OCI-LY7 (cell line): Measurements from ENCODE around the gene PRH1. TPM values are rescaled to one million over a fixed set of nuclear protein-coding genes. Genes with fewer than 3 reads are reported as not detected.

ENCODE experiments used
- BruUV-seq: library from RNA; stranded (reverse); fragments of 400-500 nt; replicated peaks from 2 replicates; lab custom pipeline; 2021; lab: Mats Ljungman, UMichigan
- CTCF ChIA-PET: fragments of 300-600 bp; sonication (Branson Sonifier 250); formaldehyde crosslinking; loops from one replicate; lab custom pipeline; 2022; ENCODE audit warnings: antibody characterized with exemption; ENCODE audit not compliant: unreplicated experiment; lab: Charles Lee
- POLR2A ChIA-PET: fragments of 300-600 bp; sonication (Branson Sonifier 250); formaldehyde crosslinking; loops from one replicate; lab custom pipeline; 2022; ENCODE audit warnings: antibody characterized with exemption; lab: Charles Lee
- DNase-seq: peaks from one replicate; pipeline ENCODE4 v3.0.0-alpha.2; 2015; ENCODE audit warnings: low spot score
- H2AFZ ChIP-seq: fragments of 200-600 bp; sonication (generic), shearing (Covaris generic); 2 replicates; pipeline ENCODE4 v1.6.1; 2014; ENCODE audit warnings: mild to moderate bottlenecking, antibody characterized with exemption, low read length, moderate library complexity
- H3K27ac ChIP-seq: fragments of 200-600 bp; sonication (generic); 2 replicates; pipeline ENCODE4 v1.5.1; 2014; ENCODE audit warnings: mixed run types, low read depth, mild to moderate bottlenecking, moderate library complexity, low read length, inconsistent platforms; ENCODE audit not compliant: poor library complexity, severe bottlenecking
- H3K36me3 ChIP-seq: fragments of 200-600 bp; sonication (generic); 2 replicates; pipeline ENCODE4 v1.6.1; 2014; ENCODE audit warnings: mild to moderate bottlenecking, antibody characterized with exemption, low read length, moderate library complexity, mixed read lengths; ENCODE audit not compliant: insufficient read depth
- H3K4me1 ChIP-seq: fragments of 200-600 bp; sonication (generic); 2 replicates; pipeline ENCODE4 v1.5.1; 2014; ENCODE audit warnings: mild to moderate bottlenecking, low read length; ENCODE audit not compliant: insufficient read depth, poor library complexity, severe bottlenecking
- H3K4me2 ChIP-seq: fragments of 200-600 bp; sonication (generic); 2 replicates; pipeline ENCODE4 v1.6.1; 2014; ENCODE audit warnings: mild to moderate bottlenecking, low read length
- H3K4me3 ChIP-seq: fragments of 200-600 bp; sonication (generic); 2 replicates; pipeline ENCODE4 v1.5.1; 2014; ENCODE audit warnings: mild to moderate bottlenecking, low read depth, low read length; ENCODE audit not compliant: poor library complexity, severe bottlenecking
- H3K79me2 ChIP-seq: fragments of 200-600 bp; sonication (generic); 2 replicates; pipeline ENCODE4 v1.6.1; 2016; ENCODE audit warnings: low read depth, mild to moderate bottlenecking, low read length, moderate library complexity, mixed read lengths; ENCODE audit not compliant: insufficient read depth
- H3K9me2 ChIP-seq: fragments of 200-600 bp; sonication (generic); 2 replicates; pipeline ENCODE4 v1.6.1; 2016; ENCODE audit warnings: mild to moderate bottlenecking, low read length, mixed read lengths; ENCODE audit not compliant: insufficient read depth
- H3K9me3 ChIP-seq: fragments of 200-600 bp; sonication (generic); 2 replicates; pipeline ENCODE4 v1.6.1; 2014; ENCODE audit warnings: mild to moderate bottlenecking, mixed run types, low read length, mixed read lengths
- H4K20me1 ChIP-seq: fragments of 200-600 bp; sonication (generic); 2 replicates; pipeline ENCODE4 v1.6.1; 2014; ENCODE audit warnings: mild to moderate bottlenecking, antibody characterized with exemption, low read length, moderate library complexity, mixed read lengths; ENCODE audit not compliant: insufficient read depth
- CTCF ChIP-seq: fragments of 200-600 bp; sonication (generic); conservative IDR thresholded peaks from 2 replicates; pipeline ENCODE4 v1.5.1; 2014; ENCODE audit warnings: mild to moderate bottlenecking, antibody characterized with exemption, low read length, moderate library complexity, mixed read lengths
- EZH2phosphoT487 ChIP-seq: fragments of 200-600 bp; sonication (generic); IDR thresholded peaks from 2 replicates; pipeline ENCODE4 v1.6.1; 2018; ENCODE audit warnings: low read depth, borderline replicate concordance, mild to moderate bottlenecking, mixed run types, antibody characterized with exemption, low read length, moderate library complexity, mixed read lengths
- intact Hi-C: fragments of 100-400 bp; cut with micrococcal nuclease; formaldehyde crosslinking; loops from one replicate; pipeline ENCODE4 v1.10.0; 2022; ENCODE audit not compliant: unreplicated experiment
- total RNA-seq, 2 experiments: library from RNA; depleted of rRNA in 1 of 2; stranded (reverse); fragments of >200 nt in 1 of 2; shearing (Covaris generic) in 1 of 2; gene quantifications; 2 replicates each; pipeline ENCODE4 v1.2.3, GENCODE V29; 2014 to 2022

The PRH1 gene
- total RNA-seq, 2 experiments from 2014 or later = 22.6 to 41.4 TPM

- POLR2A ChIA-PET = no interaction called here
- Histone ChIP-seq H3K4me3 (no peak overlapping the region), H3K36me3 (no peaks in the 10 kb centered on the region), H3K9me3 (no peaks in the 10 kb centered on the region), H3K79me2 (no peaks in the 10 kb centered on the region), H3K9me2 (no peaks in the 10 kb centered on the region), H4K20me1 (no peaks in the 10 kb centered on the region), H3K4me1 (no peaks in the 10 kb centered on the region), H3K27ac (no peak overlapping the region), H3K4me2 (no peak overlapping the region), H2AFZ (no peak overlapping the region)
- intact Hi-C loops = no loop called here
- TF ChIP-seq CTCF (no peak), EZH2phosphoT487 (no peak)
- CTCF ChIA-PET = no interaction called here
- no peak for DNase-seq
- BruUV-seq = no TSS peak
These were observed 16.9 kb upstream of the PRH1 start for GRCh38 chr12:10900972-10901371.

- H3K27ac ChIP-seq = no peak overlapping the region
These were observed 16.5 kb upstream of the PRH1 start for GRCh38 chr12:10900530-10900929.

More at GRCh38 chr12:10900530-10900929, 16.5 kb upstream of the PRH1 start:
- no peak overlapping the region for H3K4me2 ChIP-seq
- no peaks in the 10 kb centered on the region for H3K9me2 ChIP-seq
- CTCF ChIA-PET = no interaction called here
- TF ChIP-seq EZH2phosphoT487 = no peak
- TF ChIP-seq CTCF = no peak
- BruUV-seq = no TSS peak
- no peaks in the 10 kb centered on the region for H3K9me3 ChIP-seq
- H4K20me1 ChIP-seq = no peaks in the 10 kb centered on the region
- H3K79me2 ChIP-seq = no peaks in the 10 kb centered on the region
- no peak for DNase-seq
- H3K36me3 ChIP-seq = no peaks in the 10 kb centered on the region
- H2AFZ ChIP-seq = no peak overlapping the region
- POLR2A ChIA-PET = interaction anchor here (1.1 kb wide), 1 partner anchor 126 kb away, joined by 4 read pairs; no protein-coding TSS in a partner anchor
- H3K4me1 ChIP-seq = no peaks in the 10 kb centered on the region
- H3K4me3 ChIP-seq = no peak overlapping the region
- intact Hi-C loops = no loop called here
